Stimulated activated CD4-positive, alpha-beta T cell treated with anti-CD3 and anti-CD28 coated beads, Interleukin-4, amount 100 ng/mL, for 1 hour (primary cell): Measurements from ENCODE around the gene RUNX2.
"Not testable (repeated sequence)": the region's sequence is repeated elsewhere in the genome, so short reads cannot be mapped to it uniquely, and the experiment has no call there.

ENCODE experiments used
- DNase-seq: peaks from one replicate; pipeline ENCODE4 v3.0.0-alpha.2; 2020

The RUNX2 gene

DNA sequence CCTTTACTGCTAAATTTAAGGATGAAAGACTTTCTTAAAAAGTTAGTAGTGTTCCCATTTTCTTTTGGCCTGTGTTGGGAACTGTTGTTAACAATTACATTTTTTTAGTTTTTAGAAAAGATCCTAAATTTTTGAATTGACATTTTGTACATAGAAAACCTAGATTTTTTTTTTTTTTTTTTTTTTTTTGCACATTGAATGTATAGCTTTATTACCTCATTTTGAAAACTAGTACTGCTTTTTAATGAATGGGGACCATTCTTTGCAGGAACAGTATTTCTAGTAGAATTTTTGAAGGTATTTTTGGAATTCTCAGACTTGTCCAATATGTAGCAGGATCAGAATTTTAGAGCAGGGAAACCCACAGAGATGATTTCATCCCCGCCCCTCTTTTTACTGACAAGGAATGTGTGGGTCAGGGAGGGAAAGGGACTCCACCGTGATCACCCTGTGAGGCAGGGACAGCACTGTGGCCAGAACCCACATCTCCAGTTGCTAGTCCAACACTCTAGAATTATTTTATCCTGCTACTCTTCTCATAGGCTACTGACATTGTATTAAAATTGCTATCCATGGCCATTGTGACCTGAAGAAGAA is 204.0 kb downstream of the RUNX2 start:
- no peak for DNase-seq

DNA sequence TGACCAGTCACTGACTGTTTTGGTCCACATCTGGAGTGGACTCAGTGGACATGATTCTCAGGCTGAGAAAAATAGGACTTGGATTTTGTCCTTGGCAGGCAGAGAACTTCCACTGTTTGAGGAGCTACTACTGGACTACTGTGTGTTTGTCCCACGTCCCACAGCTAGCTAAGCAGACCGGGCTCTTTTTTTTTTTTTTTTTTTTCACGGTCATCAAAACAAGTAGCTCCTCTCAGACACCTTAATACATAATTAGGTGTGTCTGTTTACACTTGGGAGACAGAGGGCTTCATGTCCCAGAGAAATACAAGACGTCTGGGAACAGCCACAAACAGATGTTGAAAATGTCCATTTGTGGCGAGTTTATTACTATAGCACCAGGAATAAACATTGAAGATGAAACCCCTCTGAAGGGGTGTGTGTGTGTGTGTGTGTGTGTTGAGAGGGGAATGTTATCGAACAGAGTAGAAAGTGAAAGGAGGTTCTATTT is 204.6 kb downstream of the RUNX2 start:
- DNase-seq = no peak

DNA sequence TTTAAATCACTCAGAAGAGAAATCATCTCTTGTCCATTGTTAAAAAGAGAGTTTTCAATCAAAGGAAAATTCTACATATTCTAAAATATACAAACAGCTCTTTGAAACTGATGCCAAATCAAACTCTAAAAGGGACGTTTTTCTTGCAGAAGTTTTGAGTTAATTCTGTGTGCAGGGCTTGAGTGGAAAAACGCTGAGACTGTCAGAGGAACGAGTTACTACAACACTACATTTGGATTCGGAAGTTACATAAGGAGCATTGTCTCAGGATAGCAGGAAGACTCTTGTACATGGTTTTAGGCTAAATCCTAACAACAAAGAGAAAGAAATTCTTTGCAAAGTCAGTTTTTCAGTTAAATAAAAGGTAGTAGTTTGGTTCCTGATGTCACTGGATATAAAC is 205.3 kb downstream of the RUNX2 start:
- no peak for DNase-seq

DNA sequence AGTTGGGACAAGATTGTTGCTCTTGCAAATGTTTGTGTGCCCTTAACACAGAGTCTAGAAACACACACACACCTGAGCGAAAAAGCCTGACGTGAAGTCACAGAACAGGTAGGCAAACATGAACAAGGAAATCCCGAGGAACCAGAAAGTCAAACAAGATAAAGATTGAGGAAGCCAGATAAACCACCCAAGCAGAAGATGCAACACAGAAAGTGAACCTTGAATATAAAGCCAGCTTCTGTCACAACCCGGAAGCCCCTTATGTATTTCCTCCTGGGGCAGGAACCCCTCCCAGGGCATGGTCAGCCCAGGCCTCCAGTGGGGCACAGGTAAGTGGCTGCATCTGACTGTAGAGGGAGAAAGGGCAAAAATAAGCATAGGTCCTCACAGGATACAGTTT is 207.8 kb downstream of the RUNX2 start:
- DNase-seq = no peak

DNA sequence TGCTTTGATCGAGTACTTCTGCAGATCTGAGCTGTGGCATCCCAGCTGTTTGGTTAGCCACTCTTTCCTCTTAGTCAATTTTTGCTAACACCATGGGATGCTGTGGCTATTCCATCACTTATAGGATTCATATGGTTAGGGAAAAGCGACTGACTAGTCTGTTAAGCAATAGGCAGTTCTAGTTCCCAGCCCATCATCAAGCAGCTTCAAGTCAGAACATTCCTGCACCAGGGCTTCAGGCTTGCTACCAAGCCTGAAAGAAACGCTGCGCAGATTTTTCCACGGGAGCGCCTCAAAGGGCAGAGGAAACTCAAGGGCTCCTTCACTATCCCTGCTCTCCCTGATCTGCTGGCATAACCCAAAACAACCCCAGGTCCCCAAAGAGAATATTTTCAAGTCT is 209.4 kb downstream of the RUNX2 start:
- DNase-seq = no peak

DNA sequence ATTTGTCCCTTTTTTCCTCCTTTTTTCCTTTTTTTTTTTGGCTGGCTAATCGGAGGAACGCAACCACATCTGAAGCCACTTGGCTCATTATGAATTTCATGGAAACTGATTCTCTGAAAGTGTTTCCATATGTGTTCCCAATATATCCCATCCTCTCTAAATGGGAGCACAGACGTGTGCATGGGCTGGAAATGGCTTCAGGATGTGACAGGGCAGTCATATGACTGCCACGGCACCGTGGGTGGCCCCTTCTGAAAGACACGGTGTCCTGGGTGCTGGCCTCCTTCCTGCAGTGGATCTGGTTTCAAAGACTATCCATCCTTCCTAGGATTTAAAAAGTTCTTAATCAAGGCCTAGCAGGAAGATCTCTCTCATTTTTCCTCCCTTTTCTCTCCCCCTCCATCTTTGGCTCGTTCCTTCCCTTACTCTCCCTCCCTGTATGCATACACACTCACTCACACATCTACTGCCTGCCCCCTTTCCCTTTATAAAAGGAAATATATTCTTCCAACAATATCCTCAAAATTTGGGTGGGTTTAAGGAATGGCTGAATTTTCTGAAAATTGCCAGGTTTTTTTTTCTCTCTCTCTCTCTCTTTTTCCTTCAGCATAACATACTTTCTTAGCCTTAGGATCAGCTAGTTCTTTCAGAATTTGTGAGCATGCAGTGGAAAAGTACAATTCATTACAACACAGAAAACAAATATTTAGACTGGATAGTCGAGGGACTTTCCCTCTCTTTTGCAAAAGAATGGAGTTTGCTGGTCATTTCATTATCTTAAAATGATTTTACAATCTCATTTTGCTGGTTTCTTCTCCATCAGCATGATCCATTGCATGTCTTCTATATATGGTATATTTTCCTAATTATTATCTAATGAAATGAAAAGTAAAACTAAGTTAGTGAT is 210.8 kb downstream of the RUNX2 start:
- no peak for DNase-seq

DNA sequence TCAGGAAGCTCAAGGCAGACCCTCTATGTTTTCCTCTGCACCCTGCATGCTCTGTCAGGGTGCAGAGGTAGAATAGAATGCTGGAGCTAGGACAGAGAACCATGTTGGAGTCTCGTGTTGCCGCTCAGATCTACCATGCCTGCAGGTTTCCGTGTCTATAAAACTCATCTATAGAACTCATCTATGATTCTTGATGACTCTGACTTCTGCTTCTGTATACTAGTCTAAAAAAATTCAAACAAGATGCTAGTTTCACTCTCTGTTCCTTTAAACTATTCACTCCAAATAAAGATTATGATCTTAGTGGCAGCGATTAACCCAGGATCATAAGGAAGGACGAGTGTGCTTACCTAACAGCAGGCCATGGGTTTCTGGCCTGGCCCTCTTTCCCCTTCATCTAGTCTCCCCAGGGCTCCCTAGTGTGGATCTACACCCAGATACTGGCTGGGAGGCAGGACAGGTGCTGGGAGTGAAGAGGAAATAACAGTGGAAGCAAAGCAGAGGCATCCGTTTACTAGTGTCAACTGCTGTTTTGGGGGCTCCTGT is 212.3 kb downstream of the RUNX2 start:
- DNase-seq = no peak

DNA sequence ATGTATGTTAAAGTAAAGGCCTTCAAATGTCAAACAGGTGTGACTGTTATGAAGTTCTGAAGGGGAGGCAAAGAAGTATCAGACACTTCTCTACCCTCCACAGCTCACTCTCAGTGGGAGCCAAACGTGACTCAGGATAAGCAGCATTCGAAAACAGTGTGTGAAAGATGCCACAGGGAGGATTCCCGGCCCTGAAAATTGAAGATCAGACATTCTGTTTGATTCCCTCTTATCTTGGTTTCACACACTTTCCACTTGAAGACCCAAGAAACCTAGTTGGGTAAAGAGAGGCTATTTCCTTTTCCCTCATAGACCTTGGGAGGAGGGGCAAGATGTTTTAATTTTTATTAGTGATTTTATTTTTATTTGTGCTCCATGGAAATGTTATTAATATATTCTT is 213.8 kb downstream of the RUNX2 start:
- DNase-seq = no peak

DNA sequence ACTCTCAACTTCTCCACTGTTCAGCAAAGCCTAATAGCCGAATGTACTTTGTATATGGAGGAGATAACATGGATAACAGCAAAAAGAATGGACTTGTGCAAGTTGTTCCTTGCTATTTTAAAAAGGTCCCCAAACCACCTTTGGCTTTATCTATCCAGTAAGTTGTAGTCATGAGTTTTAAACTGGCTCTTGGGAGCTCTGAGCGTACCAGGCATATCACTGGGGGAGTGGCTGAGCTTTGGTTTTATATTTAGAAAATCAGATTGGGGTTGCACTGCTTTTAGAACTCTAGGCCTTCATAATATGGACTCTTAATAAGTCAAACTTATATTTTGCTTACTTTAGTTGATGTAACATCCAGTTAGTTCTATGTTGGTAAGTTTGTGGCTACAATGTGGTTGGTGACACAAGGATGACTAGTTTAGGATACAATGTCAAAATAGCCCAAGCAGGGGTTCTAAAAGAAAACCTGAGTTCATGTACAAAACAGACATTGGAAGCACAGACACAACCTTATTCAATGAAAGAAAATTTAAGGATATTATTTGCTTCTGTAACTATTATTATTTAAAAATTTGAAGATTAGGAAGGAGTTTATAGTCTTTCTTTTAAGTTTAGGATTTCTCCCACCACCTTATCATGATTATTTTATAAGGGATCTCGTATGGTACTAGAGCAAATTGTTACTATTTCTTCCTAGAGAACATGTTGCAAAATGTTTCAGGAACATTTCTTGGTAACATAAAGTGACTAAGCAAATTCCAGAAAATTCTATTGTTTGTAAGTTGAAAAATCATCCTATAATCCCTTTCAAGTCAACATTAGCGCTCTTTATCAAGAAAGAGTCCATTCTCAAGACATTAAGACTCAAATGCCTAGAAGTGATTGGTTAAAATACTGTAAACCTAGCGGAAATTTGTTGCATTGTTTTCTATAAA is 215.4 kb downstream of the RUNX2 start:
- DNase-seq = no peak

DNA sequence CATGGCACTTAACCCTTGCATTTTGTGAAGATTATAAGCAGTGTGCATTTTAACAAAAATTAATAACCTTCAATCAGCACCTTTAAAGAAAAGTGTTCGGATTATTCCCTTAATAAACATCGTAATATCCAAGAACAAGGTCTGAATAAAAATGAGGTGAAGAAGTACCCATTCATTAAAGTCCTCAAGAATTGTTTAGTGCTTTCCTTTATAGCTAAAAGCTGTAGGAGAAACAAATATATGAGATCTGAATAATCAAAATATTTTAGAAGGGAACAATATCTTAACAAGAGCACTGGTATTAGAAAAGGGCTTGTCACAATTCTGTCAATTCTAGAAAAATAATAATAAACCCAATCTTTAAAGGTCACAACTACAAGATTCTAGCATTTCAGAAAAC is 217.3 kb downstream of the RUNX2 start:
- DNase-seq = no peak

DNA sequence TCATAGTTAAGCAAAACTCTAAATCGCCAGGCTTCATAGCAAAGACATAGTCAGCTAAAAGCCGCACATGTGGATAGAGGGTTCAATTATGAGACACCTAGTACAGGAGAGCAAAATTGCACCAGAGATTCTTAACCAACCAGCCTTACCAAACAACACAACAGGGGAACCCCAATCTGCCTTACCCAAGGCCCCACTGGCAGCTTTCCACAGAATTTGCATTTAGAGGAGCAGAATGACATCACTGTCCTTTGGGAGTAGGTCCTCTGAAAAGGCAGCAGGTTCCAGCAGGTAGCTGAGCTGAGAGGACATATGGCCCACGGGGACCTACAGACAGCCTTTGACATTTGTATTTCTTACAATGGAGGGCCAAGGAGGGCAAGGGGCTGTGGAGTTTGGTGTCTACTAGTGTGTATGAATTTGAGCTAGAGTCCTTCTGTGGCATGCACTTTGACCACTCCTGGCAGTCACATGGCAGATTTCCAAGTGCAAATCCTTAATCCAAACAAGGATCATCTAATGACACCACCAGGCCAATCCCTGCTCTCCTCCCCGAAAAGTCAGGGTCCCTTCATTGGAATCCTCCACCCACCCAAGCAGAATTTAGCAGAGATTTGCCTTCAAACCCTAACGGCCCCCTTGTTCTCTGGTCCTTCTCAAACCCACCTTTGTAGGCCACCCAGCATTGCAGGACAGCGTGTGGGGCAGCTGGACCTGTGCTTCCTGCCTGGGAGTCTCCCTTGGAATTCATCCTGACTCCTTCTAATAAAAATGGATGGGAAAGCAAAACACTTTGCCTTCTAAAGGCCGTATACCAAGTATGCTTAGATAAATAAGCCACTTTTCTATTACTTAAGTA is 220.8 kb downstream of the RUNX2 start:
- no peak for DNase-seq

DNA sequence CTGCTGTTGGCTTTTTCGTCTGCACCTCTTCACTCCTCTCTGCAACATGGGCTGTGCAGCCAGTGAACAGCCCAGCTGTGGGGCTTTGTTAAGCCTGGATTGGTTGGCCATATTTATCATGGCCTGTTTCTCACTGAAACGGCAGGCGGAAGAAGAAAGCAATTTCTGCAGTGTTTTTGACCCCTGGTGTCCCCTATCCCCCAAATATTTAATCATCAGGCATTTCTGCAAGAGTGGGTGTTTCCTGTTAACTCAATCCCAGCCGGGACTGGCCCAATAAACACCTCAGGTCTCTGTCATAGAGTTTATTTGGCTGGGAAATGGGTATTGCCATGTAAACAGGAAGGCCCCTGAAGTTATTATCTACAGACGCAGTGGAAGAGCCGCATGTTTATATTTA is 224.4 kb downstream of the RUNX2 start:
- no peak for DNase-seq

DNA sequence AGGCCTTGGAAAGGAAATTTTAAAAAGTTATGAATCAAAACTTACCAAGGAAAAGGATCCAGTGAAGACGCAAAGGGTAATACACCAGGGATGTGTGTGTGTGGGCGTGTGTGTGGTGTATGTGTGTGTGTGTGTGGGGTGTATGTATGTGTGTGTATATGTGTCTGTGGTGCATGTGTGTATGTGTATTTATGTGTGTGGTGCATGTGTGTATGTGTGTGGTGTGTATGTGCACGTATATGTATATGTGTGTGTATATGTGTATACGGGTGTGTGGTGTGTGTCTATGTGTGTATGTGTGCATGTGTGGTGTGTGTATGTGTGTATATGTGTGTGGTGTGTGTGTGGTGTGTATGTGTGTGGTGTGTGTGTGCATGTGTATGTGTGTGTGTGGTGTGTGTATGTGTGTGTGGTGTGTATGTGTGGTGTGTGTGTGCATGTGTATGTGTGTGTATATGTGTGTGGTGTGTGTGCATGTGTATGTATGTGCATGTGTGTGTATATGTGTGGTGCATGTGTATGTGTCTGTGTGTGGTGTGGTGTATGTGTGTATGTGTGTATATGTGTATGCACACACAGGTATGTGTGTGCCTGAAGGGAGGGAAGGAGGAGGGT is 225.7 kb downstream of the RUNX2 start:
- DNase-seq = no peak

DNA sequence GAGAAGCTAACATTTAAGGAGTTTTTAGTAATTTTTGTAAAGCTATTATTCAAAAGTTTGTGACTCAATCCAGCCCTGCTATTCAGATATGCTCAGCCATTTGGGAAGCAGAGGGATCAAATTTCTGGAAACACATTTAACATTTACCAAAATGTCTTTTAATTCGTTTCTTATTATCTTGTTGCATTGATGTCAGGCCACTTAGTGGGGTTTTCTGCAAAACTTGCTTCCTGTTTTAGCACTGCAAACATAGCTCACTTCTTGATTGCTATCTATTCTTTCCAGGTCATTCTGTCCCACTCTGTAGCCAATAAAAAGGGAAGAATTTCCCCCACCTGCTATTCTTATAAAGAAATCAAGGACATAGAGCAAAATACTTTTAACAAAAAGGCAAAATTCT is 226.5 kb downstream of the RUNX2 start:
- DNase-seq = no peak

DNA sequence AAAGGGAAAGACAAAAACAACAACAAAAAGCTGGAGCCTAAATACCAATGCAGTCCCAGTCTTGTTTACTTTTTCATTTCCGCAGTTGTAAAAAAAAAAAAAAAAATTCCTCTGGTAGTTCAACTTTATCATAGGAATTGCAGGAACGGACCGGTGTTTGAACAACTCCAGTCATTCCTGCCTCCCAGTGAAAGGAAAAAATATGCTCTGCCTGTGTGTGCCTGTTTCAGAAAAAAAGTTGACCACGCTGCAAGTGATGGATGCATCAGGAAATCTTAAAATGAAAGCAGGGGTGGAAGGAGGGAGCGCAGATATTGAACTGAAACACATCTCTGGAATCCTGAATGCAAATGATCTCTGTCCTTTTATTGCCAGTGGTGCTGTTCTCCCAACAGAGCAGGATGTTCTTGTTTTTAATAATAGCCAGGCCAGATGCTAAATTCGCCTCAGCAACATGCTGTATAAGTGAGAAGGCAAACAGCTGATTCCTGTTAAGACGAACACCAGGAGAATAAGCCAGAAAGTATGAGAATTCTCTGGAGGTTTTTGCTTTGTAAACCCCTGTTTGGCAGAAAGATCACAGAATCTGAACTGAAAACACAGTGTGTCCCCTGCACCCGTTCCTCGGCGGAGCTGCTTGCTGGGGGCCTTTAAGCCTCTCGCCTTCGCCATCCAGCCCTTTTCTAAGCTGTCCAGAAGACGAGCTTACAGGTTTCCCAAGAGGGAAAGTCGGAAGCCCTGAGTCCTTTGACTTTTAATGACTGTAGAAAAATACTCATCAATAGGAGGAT is 228.0 kb downstream of the RUNX2 start:
- DNase-seq = no peak

DNA sequence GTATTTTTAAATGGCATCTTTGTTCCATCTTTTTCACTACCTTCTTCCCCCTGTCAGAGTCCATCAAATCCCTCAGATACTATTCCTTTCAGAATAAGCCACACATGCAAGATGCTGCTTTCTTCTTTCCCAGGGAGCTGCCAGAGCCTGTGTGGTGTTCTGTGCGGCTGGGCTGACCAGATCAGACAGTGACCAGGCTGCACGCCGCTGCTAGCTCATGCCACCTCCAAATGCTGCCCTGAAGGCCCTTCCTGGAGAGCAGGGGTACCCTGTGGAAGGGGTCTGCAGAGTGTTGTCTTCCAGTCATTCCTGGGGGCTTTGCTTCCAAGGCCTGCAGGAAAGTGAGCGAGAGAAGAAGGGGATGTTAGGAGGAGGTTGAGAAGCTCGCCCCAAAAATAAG is 228.7 kb downstream of the RUNX2 start:
- no peak for DNase-seq

DNA sequence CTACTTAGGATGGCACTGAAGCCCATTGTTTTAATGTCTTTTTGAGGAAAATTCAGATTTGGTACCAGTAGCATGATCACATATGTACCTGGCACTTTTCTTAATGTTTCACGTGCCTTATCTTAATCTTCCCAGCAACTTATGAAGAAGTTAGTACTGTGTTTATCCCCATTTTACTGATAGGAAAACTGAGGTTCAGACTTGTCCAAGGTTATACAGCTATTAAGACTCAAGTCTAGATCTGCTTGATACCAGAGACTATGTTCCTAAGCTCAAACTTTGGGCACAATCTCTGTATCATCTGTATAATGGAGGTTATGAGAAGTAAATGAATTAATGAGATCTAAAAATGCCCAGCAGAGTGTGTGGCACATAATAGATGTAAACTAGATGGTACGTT is 229.3 kb downstream of the RUNX2 start:
- DNase-seq = no peak

DNA sequence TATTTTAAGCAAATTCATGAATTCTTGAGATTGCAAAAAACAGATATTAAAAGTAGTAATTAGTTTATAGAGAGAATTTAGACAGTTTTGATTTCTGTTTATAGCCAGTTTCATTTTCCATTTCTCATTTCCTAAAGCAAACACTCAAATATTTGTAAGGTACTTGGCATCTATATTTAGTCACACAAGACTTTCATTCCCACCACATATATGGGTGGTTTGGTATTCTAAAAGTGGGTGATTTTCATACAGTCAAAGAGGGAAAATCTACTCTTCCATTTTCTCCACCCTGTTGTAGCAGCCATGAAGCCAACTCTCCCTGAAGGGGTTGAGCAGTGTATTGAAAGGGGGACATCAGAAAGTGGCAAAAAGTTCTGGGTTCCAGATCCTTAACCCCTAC is 230.7 kb downstream of the RUNX2 start:
- no peak for DNase-seq

DNA sequence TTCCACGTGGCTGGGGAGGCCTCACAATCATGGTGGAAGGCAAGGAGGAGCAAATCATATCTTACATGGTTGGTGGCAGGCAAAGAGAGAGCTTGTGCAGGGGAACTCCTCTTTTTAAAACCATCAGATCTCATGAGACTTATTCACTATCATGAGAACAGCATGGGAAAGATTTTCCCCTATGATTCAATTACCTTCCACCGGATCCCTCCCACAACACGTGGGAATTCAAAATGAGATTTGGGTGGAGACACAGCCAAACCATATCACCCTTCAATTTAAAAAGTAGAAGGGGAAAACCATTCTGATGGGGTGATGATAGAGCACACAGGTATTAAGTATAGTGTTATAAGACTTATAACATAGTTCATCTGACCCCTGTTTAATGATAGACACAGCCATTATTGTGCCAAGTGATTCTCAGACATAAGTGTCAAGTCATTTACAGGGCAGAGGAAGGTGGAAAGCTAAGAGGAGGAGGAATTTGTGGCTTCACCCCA is 232.2 kb downstream of the RUNX2 start:
- not testable (repeated sequence) for DNase-seq

DNA sequence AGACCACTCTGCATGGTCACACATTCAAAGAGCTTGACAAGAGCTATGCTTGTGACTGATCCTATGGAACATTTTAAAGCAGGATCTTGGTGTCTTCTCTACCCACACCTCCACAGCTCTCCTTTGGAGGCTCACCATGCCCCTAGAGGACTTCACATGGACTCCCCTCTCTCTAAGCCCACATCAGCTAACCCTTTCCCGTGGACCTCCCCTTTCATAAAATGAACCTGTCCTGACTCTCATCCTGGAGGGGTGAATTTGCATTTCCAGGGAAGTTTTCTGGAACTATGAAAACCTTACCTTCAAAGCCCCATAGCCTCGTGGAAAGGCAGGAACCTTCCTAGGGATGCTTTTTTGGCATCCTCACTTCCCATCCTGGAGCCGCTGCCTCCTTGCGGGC is 234.0 kb downstream of the RUNX2 start:
- DNase-seq = no peak

DNA sequence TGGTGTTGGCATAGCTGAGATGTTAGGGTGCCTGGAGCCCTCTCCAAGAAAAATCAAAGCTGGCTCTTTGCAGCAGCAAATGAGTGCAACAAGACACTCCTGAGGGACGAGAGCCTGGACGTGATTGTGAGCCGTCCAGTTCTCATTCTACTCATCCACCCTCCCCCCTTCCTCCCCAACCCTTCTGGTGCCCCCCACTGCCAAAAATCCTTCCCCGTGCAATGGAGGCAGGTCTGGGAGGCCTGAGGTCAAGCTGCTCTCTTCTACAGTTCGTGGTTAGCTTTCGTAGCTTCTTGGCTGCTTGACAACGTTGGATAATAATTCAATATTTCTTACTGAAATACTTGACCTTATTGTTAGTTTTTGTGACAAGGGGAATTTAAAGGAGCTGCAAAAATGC is 234.9 kb downstream of the RUNX2 start:
- DNase-seq = no peak
